BE2C (cell line): Measurements from ENCODE around the gene JAKMIP1.

Experiments used
- DNase-seq: peaks from one replicate; pipeline ENCODE4 v3.0.0-alpha.2; 2020
- H3K27me3 ChIP-seq: fragments of 250-450 bp; sonication (Bioruptor Pico); 2 replicates; pipeline ENCODE4 v1.5.1; 2020; ENCODE audit warnings: mild to moderate bottlenecking
- H3K36me3 ChIP-seq: fragments of 250-450 bp; sonication (Bioruptor Pico); 2 replicates; pipeline ENCODE4 v1.5.1; 2020; ENCODE audit warnings: mild to moderate bottlenecking
- H3K4me1 ChIP-seq: fragments of 250-450 bp; sonication (Bioruptor Pico); 2 replicates; pipeline ENCODE4 v1.5.1; 2020
- H3K4me3 ChIP-seq: 2 replicates; pipeline ENCODE4 v1.5.1; 2011; ENCODE audit warnings: low read depth, low read length
- H3K9me3 ChIP-seq: fragments of 250-450 bp; sonication (Bioruptor Pico); 2 replicates; pipeline ENCODE4 v1.5.1; 2020
- CTCF ChIP-seq: IDR thresholded peaks from 2 replicates; pipeline ENCODE4 v1.5.1; 2012; ENCODE audit warnings: mild to moderate bottlenecking, low read depth, low read length

Gene JAKMIP1

GRCh38 chr4:6184169-6184568 lies 16.2 kb downstream of the JAKMIP1 start:
- Histone ChIP-seq H3K4me3 (no peak overlapping the region), H3K9me3 (peaks cover 3% of the 10 kb centered on the region; the same call in 1 of the 2 replicates)

GRCh38 chr4:6183740-6184139 lies 16.6 kb downstream of the JAKMIP1 start:
- no peak for TF ChIP-seq CTCF
- Histone ChIP-seq H3K4me3 (no peak overlapping the region), H3K27me3 (no peaks in the 10 kb centered on the region), H3K36me3 (peaks cover 7% of the 10 kb centered on the region; the same call in 1 of the 2 replicates), H3K9me3 (peaks cover 3% of the 10 kb centered on the region; the same call in 1 of the 2 replicates), H3K4me1 (peaks cover 5% of the 10 kb centered on the region)
- DNase-seq: no peak

More at GRCh38 chr4:6184169-6184568, 16.2 kb downstream of the JAKMIP1 start:
- no peak for DNase-seq
- no peak for TF ChIP-seq CTCF
- peaks cover 7% of the 10 kb centered on the region; the same call in 1 of the 2 replicates for H3K36me3 ChIP-seq
- peaks cover 9% of the 10 kb centered on the region for H3K4me1 ChIP-seq
- no peaks in the 10 kb centered on the region for H3K27me3 ChIP-seq

- DNase-seq: no peak
- Histone ChIP-seq H3K9me3 (peaks cover 3% of the 10 kb centered on the region; the same call in 1 of the 2 replicates), H3K27me3 (no peaks in the 10 kb centered on the region), H3K36me3 (peaks cover 7% of the 10 kb centered on the region; the same call in 1 of the 2 replicates), H3K4me3 (no peak overlapping the region), H3K4me1 (peaks cover 7% of the 10 kb centered on the region; the same call in 1 of the 2 replicates)
- no peak for TF ChIP-seq CTCF
Measured at GRCh38 chr4:6182376-6183280, 17.7 kb downstream of the JAKMIP1 start.

- peaks cover 8% of the 10 kb centered on the region; the same call in 1 of the 2 replicates for H3K4me1 ChIP-seq
- DNase-seq: no peak
Measured at GRCh38 chr4:6180841-6181631, 19.3 kb downstream of the JAKMIP1 start.

GRCh38 chr4:6179362-6179761 lies 21.0 kb downstream of the JAKMIP1 start:
- Histone ChIP-seq H3K4me3 (no peak overlapping the region), H3K36me3 (peaks cover 7% of the 10 kb centered on the region; the same call in 1 of the 2 replicates), H3K9me3 (peaks cover 3% of the 10 kb centered on the region; the same call in 1 of the 2 replicates), H3K4me1 (peaks cover 15% of the 10 kb centered on the region), H3K27me3 (no peaks in the 10 kb centered on the region)
- TF ChIP-seq CTCF: no peak
- no peak for DNase-seq

More at GRCh38 chr4:6180841-6181631, 19.3 kb downstream of the JAKMIP1 start:
- Histone ChIP-seq H3K9me3 (peaks cover 3% of the 10 kb centered on the region; the same call in 1 of the 2 replicates), H3K4me3 (no peak overlapping the region), H3K36me3 (peaks cover 7% of the 10 kb centered on the region; the same call in 1 of the 2 replicates), H3K27me3 (no peaks in the 10 kb centered on the region)
- no peak for TF ChIP-seq CTCF
